Small intestine (tissue), 7 donors: ENCODE results near the gene G6PC2. TPM values are rescaled to one million over a fixed set of nuclear protein-coding genes. Genes with fewer than 3 reads are reported as not detected.

ENCODE experiments used
- DNase-seq, 2 donors: peaks; one replicate each; pipeline versions ENCODE4 v3.0.0 to v3.0.0-alpha.2; 2013
- FAIRE-seq: peaks from 2 replicates; lab custom pipeline; 2012; peaks lifted over from hg19 to GRCh38; lab: Jason Lieb, UNC
- H3K27ac ChIP-seq, 3 donors: one replicate each; pipeline ENCODE4 v1.5.1; 2013; ENCODE audit warnings: low read length in 2 of 3, mild to moderate bottlenecking in 2 of 3, control low read depth in 1 of 3, inconsistent platforms in 1 of 3, low read depth in 1 of 3, moderate library complexity in 1 of 3
- H3K27me3 ChIP-seq, 3 donors: one replicate each; pipeline ENCODE4 v1.6.1; 2013; ENCODE audit warnings: low read length in 3 of 3, inconsistent platforms in 1 of 3; ENCODE audit not compliant: control insufficient read depth in 3 of 3, insufficient read depth in 3 of 3
- H3K36me3 ChIP-seq, 3 donors: one replicate each; pipeline ENCODE4 v1.6.1; 2013; ENCODE audit warnings: low read length in 3 of 3, inconsistent platforms in 1 of 3, low read depth in 1 of 3, mild to moderate bottlenecking in 1 of 3, moderate library complexity in 1 of 3; ENCODE audit not compliant: control insufficient read depth in 3 of 3, insufficient read depth in 2 of 3
- H3K4me1 ChIP-seq, 3 donors: one replicate each; pipeline ENCODE4 v1.6.1; 2013; ENCODE audit warnings: low read length in 2 of 3, inconsistent platforms in 1 of 3, low read depth in 1 of 3, mild to moderate bottlenecking in 1 of 3, moderate library complexity in 1 of 3; ENCODE audit not compliant: control insufficient read depth in 3 of 3, insufficient read depth in 2 of 3
- H3K4me3 ChIP-seq, 3 donors: one replicate each; pipeline ENCODE4 v1.5.1; 2013; ENCODE audit warnings: low read length in 3 of 3, control low read depth in 1 of 3, inconsistent platforms in 1 of 3, low read depth in 1 of 3, mild to moderate bottlenecking in 1 of 3, moderate library complexity in 1 of 3
- H3K9me3 ChIP-seq, 2 donors: one replicate each; pipeline ENCODE4 v1.6.1; 2013; ENCODE audit warnings: low read depth in 1 of 2, low read length in 1 of 2; ENCODE audit not compliant: control insufficient read depth in 2 of 2, insufficient read depth in 1 of 2
- WGBS, 3 donors: extraction: QIAGEN DNeasy Blood & Tissue Kit; methylation state at CpG; one replicate each; pipeline ENCODE4 v1.1.7; 2013; 5-methylcytosine and 5-hydroxymethylcytosine counted together
- polyA plus RNA-seq, 4 donors: library from polyadenylated mRNA; stranded (reverse) in 3 of 4; unstranded in 1 of 4; fragments of 200-250 nt in 3 of 4; fragments of 120-200 nt in 1 of 4; gene quantifications; one replicate each; pipeline versions ENCODE4 v1.2.1 to v1.2.3, GENCODE V29; 2013
- donor health status: healthy with polysubstance abuse.
- donor health status: control.
- donor health status: control.
- donor health status: Bipolar disorder and iron deficiency.
- donor health status: healthy.

G6PC2 gene
- polyA plus RNA-seq, 4 donors = 0.12 TPM; not detected in 3

DNA sequence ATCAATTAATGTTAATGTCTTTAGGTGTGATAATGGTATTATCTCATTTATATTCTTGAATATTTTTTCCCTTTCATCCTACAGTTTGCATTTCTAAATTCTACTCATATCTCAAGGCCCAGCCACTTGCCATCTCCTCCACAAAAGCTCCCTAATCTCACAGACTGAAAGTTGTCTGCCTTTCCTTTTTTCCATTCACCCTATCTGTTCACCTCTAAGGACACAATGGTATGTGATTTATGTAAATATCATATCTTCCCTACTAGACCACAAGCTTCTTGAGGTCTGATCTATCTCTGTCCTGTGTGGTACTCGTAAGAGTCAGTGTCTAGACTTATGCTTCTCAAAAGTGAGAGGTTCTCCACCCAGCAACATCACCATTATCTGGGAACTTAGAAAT lies 7.0 kb upstream of the G6PC2 start:
- H3K9me3 ChIP-seq = no peaks in the 10 kb centered on the region
- DNase-seq (no peak), FAIRE-seq (no peak)
- H3K27ac ChIP-seq = no peak overlapping the region
- 82 to 90% (median 85%) methylated on average over 1 of the region's 1 CpG for WGBS, 3 donors
- H3K4me1 ChIP-seq = peaks cover 0 to 4% (median 0%) of the 10 kb centered on the region in 3 donors
- H3K4me3 ChIP-seq = no peak overlapping the region
- no peaks in the 10 kb centered on the region for H3K36me3 ChIP-seq
- peaks cover 0 to 2% (median 0%) of the 10 kb centered on the region in 3 donors for H3K27me3 ChIP-seq

DNA sequence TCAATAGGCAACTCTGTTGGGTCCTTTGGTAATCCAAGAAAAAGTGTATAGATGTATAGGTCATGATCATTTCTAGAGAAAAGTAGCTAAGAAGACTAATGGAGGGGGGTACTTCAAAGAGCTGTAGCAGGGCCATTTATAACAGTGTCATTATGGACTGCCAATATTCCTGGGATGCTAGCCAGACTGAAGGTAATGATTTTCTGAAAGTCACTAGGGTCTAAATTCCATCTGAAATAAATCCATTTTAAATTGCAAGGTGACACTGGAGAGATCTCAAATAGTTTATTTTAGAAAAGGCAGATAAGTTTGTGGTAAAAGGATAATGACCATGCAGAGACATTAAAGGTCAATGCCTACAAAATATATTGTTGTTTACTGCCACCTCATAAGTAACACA lies 6.4 kb upstream of the G6PC2 start:
- Histone ChIP-seq H3K4me1 (peaks cover 0 to 2% (median 0%) of the 10 kb centered on the region in 3 donors), H3K27me3 (peaks cover 0 to 2% (median 0%) of the 10 kb centered on the region in 3 donors), H3K36me3 (no peaks in the 10 kb centered on the region), H3K9me3 (no peaks in the 10 kb centered on the region), H3K4me3 (no peak overlapping the region), H3K27ac (no peak overlapping the region)
- DNase-seq (no peak), FAIRE-seq (no peak)

DNA sequence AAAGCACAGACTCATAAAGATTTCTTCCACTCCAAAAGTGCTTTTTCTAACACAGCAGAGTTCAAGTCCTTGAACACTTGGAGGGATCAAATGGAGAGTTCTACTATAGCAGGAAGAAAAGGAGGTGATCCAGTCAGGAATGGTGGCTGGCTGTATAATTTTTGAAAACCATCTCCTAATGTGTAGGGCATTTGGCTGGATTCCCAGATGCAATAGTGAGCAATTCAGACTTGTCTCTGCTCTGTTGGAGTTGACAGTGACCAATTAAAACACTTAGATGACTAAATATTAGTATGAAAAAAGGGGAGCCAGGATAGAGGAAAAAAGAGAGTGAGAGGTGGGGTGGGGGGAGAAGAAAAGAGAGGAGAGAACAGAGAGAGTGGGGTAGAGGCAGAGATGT lies 5.3 kb upstream of the G6PC2 start:
- no peaks in the 10 kb centered on the region for H3K36me3 ChIP-seq
- H3K27ac ChIP-seq = no peak overlapping the region
- peaks cover 0 to 2% (median 0%) of the 10 kb centered on the region in 3 donors for H3K27me3 ChIP-seq
- H3K9me3 ChIP-seq = no peaks in the 10 kb centered on the region
- no peaks in the 10 kb centered on the region for H3K4me1 ChIP-seq
- DNase-seq (no peak), FAIRE-seq (no peak)
- H3K4me3 ChIP-seq = no peak overlapping the region

DNA sequence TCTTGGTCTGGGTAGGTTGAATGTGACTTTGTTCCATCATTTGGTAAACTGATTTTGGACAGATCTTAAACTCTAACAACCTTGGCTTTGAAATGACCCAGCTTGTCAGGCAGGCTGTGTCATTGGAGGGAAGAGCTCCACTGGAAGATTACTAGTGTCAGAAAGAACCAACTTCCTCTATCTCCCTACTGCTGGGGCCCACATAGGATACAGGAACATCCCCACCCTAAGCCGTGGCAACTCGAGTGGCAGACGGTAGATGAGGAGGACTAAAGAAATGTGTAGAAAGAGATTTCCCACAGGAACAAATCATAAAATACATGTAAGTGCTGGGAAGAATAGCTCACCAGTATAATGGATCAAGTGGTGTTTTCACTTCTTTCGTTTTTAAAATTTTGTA lies 4.3 kb upstream of the G6PC2 start:
- Histone ChIP-seq H3K27me3 (no peaks in the 10 kb centered on the region), H3K9me3 (no peaks in the 10 kb centered on the region), H3K4me1 (no peaks in the 10 kb centered on the region), H3K4me3 (no peak overlapping the region), H3K27ac (no peak overlapping the region), H3K36me3 (no peaks in the 10 kb centered on the region)
- no peak for DNase-seq
- no peak for FAIRE-seq
- 68 to 71% (median 69%) methylated on average over 4 of the region's 4 CpGs for WGBS, 3 donors

DNA sequence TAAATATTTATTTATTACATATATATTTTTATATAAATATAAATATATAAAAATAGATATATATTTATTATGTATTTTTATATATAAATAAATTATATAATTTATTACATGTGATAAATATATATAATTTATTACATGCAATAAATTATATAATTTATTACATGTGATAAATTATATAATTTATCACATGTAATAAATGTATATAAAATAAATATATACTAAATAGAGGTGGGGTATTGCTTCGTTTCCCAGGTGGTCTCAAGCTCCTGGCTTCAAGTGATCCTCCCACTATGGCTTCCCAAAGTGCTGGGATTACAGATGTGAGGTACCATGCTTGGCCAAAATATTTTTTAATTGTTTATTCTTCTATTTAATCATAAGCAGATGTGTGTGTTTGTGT lies 3.6 kb upstream of the G6PC2 start:
- Histone ChIP-seq H3K27ac (no peak overlapping the region), H3K36me3 (no peaks in the 10 kb centered on the region), H3K27me3 (no peaks in the 10 kb centered on the region), H3K9me3 (no peaks in the 10 kb centered on the region), H3K4me1 (no peaks in the 10 kb centered on the region), H3K4me3 (no peak overlapping the region)
- FAIRE-seq (no peak), DNase-seq (no peak)
- WGBS, 3 donors = 14 to 64% (median 27%) methylated on average over 1 of the region's 1 CpG

DNA sequence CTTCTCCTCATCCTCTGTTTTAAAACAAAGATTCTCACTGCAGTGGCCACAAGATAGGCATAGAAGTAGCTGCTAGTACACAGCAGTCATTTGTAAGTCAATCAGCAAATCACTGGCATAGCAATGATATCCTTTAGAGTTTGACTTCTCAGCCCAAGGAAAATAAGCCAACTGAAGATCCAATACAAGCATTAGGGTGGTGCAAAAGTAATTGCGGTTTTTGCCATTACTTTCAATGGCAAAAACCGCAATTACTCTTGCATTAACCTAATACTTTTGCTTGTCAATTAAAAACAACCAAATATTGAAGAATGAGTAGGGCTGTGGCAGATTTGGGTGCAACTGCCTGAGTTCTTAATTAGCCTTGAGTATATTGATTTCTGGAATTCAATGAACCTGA lies 2.8 kb downstream of the G6PC2 start:
- WGBS, 3 donors = 90 to 95% (median 91%) methylated on average over 2 of the region's 2 CpGs
- FAIRE-seq (no peak), DNase-seq (no peak)
- no peak overlapping the region for H3K4me3 ChIP-seq
- H3K4me1 ChIP-seq = no peaks in the 10 kb centered on the region
- H3K9me3 ChIP-seq = no peaks in the 10 kb centered on the region
- no peaks in the 10 kb centered on the region for H3K27me3 ChIP-seq
- H3K27ac ChIP-seq = no peak overlapping the region
- H3K36me3 ChIP-seq = no peaks in the 10 kb centered on the region

DNA sequence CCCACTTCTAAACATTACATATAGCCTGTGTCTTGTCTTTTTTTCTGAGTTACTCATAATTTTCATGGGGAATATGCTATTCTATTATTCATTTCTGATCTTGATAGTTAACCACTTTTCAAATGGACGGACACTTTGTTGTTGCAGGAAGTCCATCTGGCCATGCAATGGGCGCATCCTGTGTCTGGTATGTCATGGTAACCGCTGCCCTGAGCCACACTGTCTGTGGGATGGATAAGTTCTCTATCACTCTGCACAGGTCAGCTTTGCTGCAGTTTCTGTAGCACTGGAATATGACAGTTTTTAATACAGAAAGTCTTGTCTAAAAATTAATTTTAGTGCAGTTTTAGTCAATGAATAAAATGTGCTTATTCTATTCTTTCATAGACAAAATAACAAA lies 3.3 kb downstream of the G6PC2 start:
- no peak for DNase-seq
- FAIRE-seq = no peak
- 89 to 96% (median 93%) methylated on average over 3 of the region's 3 CpGs for WGBS, 3 donors

DNA sequence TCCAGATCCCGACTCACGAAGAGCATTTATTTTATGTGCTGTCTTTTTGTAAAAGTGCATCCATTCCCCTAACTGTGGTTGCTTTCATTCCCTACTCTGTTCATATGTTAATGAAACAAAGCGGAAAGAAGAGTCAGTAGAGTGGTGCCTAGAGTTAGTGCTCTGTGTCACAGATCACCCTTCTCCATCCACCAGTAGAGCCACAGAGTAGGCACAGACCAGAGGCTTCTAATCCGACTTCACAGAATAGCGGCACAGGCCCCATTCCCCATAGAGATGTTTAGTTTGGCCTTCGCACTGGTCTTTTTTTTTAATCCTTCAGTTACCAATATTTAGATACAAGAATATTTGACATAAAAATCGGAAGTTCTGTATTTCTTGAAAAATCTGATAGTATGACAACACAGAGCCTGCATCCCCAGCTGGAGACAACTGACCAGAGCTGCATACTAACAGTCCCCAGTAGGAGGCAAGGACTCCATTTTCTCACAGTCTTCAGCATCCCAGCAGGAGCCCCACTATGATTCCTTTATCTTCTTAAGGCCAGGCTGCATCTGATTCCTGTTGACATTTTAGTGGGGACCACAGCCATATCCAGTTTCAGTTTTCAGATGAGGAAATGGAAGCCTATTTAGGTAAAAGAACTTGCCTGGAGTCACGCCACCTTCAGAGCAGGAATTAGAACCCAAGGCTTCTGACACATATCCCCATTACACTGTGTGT lies 7.0 kb downstream of the G6PC2 start:
- no peak overlapping the region for H3K4me3 ChIP-seq
- DNase-seq = no peak
- no peaks in the 10 kb centered on the region for H3K4me1 ChIP-seq
- H3K36me3 ChIP-seq = no peaks in the 10 kb centered on the region
- H3K9me3 ChIP-seq = no peaks in the 10 kb centered on the region
- H3K27me3 ChIP-seq = peaks cover 0 to 17% (median 0%) of the 10 kb centered on the region in 3 donors
- no peak overlapping the region for H3K27ac ChIP-seq
- no peak for FAIRE-seq
- 93 to 97% (median 94%) methylated on average over 8 of the region's 8 CpGs for WGBS, 3 donors

More for the DNA sequence above, 3.3 kb downstream of the G6PC2 start:
- H3K4me3 ChIP-seq = no peak overlapping the region
- H3K4me1 ChIP-seq = no peaks in the 10 kb centered on the region
- no peak overlapping the region for H3K27ac ChIP-seq
- H3K36me3 ChIP-seq = no peaks in the 10 kb centered on the region
- no peaks in the 10 kb centered on the region for H3K9me3 ChIP-seq
- no peaks in the 10 kb centered on the region for H3K27me3 ChIP-seq

DNA sequence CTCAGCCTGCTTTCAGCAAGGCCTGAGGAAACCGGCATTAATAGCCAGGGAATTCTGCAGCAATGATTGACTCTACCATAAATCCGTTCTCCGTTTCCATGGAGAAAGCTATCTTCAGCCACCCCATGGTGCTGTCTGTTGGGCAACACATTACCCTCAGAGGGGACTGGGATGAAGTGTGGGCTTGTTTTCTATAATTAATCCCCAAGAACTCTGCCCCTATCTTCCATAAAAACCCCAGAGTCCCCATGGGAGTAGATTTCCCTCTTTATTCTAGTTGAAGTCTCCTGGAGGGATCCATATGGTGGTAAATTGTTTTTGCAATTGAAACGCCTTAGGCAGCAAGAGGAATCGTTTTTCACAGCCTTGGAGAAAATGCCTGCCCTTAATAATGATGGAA lies 9.2 kb downstream of the G6PC2 start:
- H3K4me3 ChIP-seq = no peak overlapping the region
- no peaks in the 10 kb centered on the region for H3K36me3 ChIP-seq
- FAIRE-seq = no peak
- H3K9me3 ChIP-seq = peaks cover 0 to under 1% of the 10 kb centered on the region in 2 donors
- H3K27me3 ChIP-seq = peaks cover 0 to 17% (median 0%) of the 10 kb centered on the region in 3 donors
- DNase-seq = no peak
- 81 to 82% (median 82%) methylated on average over 5 of the region's 5 CpGs for WGBS, 3 donors
- H3K27ac ChIP-seq = no peak overlapping the region
- no peaks in the 10 kb centered on the region for H3K4me1 ChIP-seq
